ENCODE results near the gene GMPS.

The GMPS gene

DNA sequence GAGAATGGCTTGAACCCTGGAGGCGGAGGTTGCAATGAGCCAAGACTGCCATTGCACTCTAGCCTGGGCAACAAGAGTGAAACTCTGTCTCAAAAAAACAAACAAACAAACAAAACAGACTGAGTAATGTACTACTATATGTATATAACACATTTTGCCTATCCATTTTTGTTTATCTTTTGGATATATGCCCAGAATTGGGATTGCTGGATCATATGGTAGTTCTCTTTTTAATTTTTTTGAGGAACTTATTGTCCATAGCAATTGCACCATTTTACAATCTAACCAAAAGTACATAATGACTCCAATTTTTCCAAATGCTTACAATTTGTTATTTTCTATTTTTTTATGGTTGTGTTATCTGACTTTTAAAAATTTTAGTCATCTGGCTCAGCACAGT is 47.3 kb downstream of the GMPS start:
- no peak for DNase-seq (ENCODE audit: extremely low spot score)
- POLR2A ChIA-PET = no interaction called here
- TF ChIP-seq ZNF384 (IDR thresholded peaks at IDR 0.05) = no peak
- TF ChIP-seq HDGF (IDR thresholded peaks at IDR 0.05; ENCODE audit: borderline replicate concordance) = no peak
- no peak for TF ChIP-seq FOXA1 (IDR thresholded peaks at IDR 0.05)
- no peak for TF ChIP-seq TARDBP (IDR thresholded peaks at IDR 0.05)
- no peak for TF ChIP-seq L3MBTL2 (conservative IDR thresholded peaks at IDR 0.05)
- TF ChIP-seq ELF4 (IDR thresholded peaks at IDR 0.05) = no peak
- no peak for TF ChIP-seq NFRKB (IDR thresholded peaks at IDR 0.05)
- no peak for TF ChIP-seq LEF1 (IDR thresholded peaks at IDR 0.05; ENCODE audit: borderline replicate concordance)
- no peak for TF ChIP-seq ARNT (IDR thresholded peaks at IDR 0.05)
- no peak for TF ChIP-seq SP1 (IDR thresholded peaks at IDR 0.05)
- CTCF ChIA-PET = no interaction called here

DNA sequence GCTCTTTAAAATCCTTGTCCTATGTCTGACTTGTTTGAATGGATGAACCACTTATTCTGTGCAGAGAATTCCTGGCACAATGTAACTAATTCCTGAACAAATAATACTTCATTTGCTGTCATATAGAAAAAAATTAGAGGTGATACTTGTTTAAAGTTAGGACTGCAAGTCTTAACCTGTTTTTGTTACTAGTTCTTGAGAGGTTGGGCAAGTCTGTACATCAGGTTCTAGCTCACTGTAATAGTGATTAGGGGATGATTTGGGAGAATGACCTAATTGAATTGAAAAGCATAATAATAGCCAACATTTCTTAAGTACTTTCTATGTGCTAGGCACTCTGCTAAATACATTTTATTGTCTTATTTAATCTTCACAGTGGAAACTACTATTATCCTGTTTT is 49.3 kb downstream of the GMPS start:
- no peak for DNase-seq (ENCODE audit: extremely low spot score)
- no peak for TF ChIP-seq TARDBP (IDR thresholded peaks at IDR 0.05)
- no peak for TF ChIP-seq LEF1 (IDR thresholded peaks at IDR 0.05; ENCODE audit: borderline replicate concordance)
- no peak for TF ChIP-seq ELF4 (IDR thresholded peaks at IDR 0.05)
- TF ChIP-seq SUZ12 (IDR thresholded peaks at IDR 0.05) = no peak
- ChIA-PET CTCF (no interaction called here), POLR2A (no interaction called here)

DNA sequence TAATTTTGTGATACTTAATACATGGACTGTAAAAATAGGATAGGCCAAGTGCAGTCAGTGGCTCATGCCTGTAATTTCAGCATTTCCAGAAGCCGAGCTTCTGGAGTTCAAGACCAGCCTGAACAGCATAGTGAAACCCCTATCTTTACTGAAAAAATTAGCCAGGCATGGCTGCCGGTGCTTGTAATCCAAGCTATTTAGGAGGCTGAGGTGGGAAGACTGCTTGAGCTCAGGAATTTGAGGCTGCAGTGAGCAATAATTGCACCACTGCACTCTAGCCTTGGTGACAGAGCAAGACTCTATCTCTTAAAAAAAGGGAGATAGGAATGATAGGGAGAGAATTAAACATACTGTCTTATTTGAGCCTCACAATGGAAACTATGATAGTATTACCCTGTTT is 51.0 kb downstream of the GMPS start:
- TF ChIP-seq FOXK2 (IDR thresholded peaks at IDR 0.05) (no peak), CTBP1 (IDR thresholded peaks at IDR 0.05; ENCODE audit: borderline replicate concordance) (no peak), FOXA1 (IDR thresholded peaks at IDR 0.05) (no peak)
- CTCF ChIA-PET = no interaction called here
- DNase-seq (ENCODE audit: extremely low spot score) = no peak
- POLR2A ChIA-PET = no interaction called here

DNA sequence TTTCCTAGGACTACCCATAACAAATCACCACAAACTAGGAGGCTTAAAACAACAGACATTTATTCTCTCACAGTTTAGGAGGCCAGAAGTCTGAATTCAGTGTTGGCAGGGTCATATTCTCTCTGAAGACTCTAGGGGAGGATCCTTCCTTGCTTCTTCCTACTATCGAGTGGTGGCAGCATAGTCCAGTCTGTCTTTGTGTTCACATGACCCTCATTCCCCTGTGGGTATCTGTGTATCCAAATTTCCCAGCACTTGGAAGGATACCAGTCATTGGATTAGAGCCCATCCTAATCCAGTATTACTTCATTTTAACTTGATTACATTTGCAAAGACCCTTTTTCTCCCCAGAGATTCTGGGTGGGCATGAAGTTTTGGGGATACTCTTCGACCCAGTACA is 63.8 kb downstream of the GMPS start:
- no peak for DNase-seq (ENCODE audit: extremely low spot score)
- TF ChIP-seq NFRKB (IDR thresholded peaks at IDR 0.05) = no peak
- TF ChIP-seq HDGF (IDR thresholded peaks at IDR 0.05; ENCODE audit: borderline replicate concordance) = no peak
- TF ChIP-seq FOXA1 (IDR thresholded peaks at IDR 0.05) = no peak
- TF ChIP-seq ELF4 (IDR thresholded peaks at IDR 0.05) = no peak
- no peak for TF ChIP-seq SUZ12 (IDR thresholded peaks at IDR 0.05)
- no peak for TF ChIP-seq CTBP1 (IDR thresholded peaks at IDR 0.05; ENCODE audit: borderline replicate concordance)
- TF ChIP-seq, protein P1, sequence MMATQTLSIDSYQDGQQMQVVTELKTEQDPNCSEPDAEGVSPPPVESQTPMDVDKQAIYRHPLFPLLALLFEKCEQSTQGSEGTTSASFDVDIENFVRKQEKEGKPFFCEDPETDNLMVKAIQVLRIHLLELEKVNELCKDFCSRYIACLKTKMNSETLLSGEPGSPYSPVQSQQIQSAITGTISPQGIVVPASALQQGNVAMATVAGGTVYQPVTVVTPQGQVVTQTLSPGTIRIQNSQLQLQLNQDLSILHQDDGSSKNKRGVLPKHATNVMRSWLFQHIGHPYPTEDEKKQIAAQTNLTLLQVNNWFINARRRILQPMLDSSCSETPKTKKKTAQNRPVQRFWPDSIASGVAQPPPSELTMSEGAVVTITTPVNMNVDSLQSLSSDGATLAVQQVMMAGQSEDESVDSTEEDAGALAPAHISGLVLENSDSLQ (IDR thresholded peaks at IDR 0.05) = no peak
- no peak for TF ChIP-seq TARDBP (IDR thresholded peaks at IDR 0.05)
- no peak for TF ChIP-seq ARNT (IDR thresholded peaks at IDR 0.05)
- POLR2A ChIA-PET = no interaction called here
- CTCF ChIA-PET = no interaction called here

DNA sequence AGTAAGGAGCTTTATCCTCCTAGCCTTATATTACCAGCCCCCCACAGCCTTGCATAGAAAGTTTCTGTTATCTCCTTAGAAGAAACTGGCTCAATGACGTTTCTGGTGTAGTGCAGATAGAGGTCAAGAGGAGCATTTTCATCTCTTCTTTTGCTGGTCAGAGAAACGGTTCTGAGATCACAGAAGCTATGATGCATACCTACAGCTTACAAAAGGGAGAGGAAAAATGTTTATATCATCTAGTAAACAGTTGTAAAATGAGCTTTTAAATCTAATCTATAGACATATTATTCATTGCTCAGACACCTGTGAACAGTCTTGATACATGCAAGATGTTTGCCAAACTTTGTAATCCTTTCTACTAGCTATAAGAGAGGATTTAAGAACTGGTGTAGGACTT is 68.0 kb downstream of the GMPS start:
- no peak for DNase-seq (ENCODE audit: extremely low spot score)
- ChIA-PET CTCF (no interaction called here), POLR2A (no interaction called here)
- no peak for TF ChIP-seq L3MBTL2 (conservative IDR thresholded peaks at IDR 0.05)
- no peak for TF ChIP-seq ARNT (IDR thresholded peaks at IDR 0.05)
- TF ChIP-seq LEF1 (IDR thresholded peaks at IDR 0.05; ENCODE audit: borderline replicate concordance) = no peak
- TF ChIP-seq BHLHE40 (IDR thresholded peaks at IDR 0.05; ENCODE audit: borderline replicate concordance) = no peak
- no peak for TF ChIP-seq SP1 (IDR thresholded peaks at IDR 0.05)
- no peak for TF ChIP-seq FOXM1 (IDR thresholded peaks at IDR 0.05; ENCODE audit: borderline replicate concordance)
- TF ChIP-seq, protein P1 (IDR thresholded peaks at IDR 0.05) = no peak
- TF ChIP-seq CTBP1 (IDR thresholded peaks at IDR 0.05; ENCODE audit: borderline replicate concordance) = no peak
- no peak for TF ChIP-seq FOXA1 (IDR thresholded peaks at IDR 0.05)

DNA sequence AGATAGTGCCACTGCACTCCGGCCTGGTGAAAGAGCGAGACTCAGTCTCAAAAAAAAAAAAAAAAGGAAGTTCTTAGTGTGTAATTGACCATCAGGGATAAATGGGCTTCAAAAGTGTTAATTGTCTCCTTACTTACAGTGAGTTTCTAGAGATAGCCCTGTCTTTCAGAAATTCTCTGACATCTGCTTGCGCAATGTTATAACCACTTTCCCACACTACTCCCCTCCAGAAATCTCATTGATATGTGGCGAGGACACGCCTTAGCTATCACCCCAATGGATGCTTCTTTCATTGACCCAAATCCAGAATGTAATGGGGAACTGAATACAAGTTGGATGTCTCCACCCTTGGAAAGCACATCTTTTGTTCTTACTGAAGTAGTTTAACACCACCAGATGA is 70.9 kb downstream of the GMPS start:
- no peak for TF ChIP-seq HDGF (IDR thresholded peaks at IDR 0.05; ENCODE audit: borderline replicate concordance)
- no peak for TF ChIP-seq CTBP1 (IDR thresholded peaks at IDR 0.05; ENCODE audit: borderline replicate concordance)
- no peak for TF ChIP-seq LEF1 (IDR thresholded peaks at IDR 0.05; ENCODE audit: borderline replicate concordance)
- POLR2A ChIA-PET = no interaction called here
- CTCF ChIA-PET = no interaction called here
- DNase-seq (ENCODE audit: extremely low spot score) = no peak

DNA sequence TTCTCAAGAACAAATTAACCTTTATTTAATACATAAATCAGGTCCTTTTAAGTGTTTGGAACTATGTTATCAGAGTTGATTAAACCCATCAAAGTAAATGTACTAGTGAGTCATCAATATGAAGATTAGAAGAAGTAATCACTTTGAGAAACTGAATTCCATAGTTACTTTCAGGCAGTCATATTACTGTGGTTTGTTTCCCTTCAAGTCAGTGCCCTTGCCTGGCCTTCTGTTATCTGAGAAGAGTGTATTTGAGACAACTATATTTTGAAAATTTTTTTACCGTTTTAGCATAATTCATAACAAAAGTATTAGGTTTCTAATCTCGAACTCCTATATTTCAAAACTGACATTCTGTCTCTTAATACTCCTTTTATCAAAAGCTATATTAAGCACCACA is 73.6 kb downstream of the GMPS start:
- TF ChIP-seq TARDBP (IDR thresholded peaks at IDR 0.05) = no peak
- TF ChIP-seq, protein P1 (IDR thresholded peaks at IDR 0.05) = no peak
- ChIA-PET CTCF (no interaction called here), POLR2A (no interaction called here)
- no peak for DNase-seq (ENCODE audit: extremely low spot score)

DNA sequence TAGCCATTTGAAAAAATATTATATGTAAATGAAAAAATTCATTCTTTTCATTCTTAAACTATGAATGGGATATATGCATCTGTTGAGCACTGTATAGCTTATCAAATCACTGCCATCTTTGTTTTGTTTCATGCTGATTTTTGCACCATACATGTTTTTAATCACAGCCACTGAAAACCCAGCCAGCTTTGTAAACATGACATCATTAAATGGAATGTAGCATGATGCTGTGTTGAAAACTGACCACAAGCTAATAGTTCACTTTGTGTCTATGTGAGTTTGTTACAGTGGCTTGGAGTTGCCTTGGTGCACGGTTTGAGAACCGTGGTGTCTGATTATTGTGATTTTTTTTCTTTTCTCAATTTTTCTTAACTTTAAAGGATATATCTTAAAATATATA is 75.7 kb downstream of the GMPS start:
- ChIA-PET CTCF (no interaction called here), POLR2A (no interaction called here)
- TF ChIP-seq SP1 (IDR thresholded peaks at IDR 0.05) (no peak), L3MBTL2 (conservative IDR thresholded peaks at IDR 0.05) (no peak), SUZ12 (IDR thresholded peaks at IDR 0.05) (no peak), ELF4 (IDR thresholded peaks at IDR 0.05) (no peak), HDGF (IDR thresholded peaks at IDR 0.05; ENCODE audit: borderline replicate concordance) (no peak), FOXA1 (IDR thresholded peaks at IDR 0.05) (no peak), ZNF384 (IDR thresholded peaks at IDR 0.05) (no peak)
- no peak for DNase-seq (ENCODE audit: extremely low spot score)

Data from HEK293T (cell line).